Gastroesophageal sphincter (tissue), 4 donors: ENCODE measurements around the gene KLHL11. TPM values are rescaled to one million over a fixed set of nuclear protein-coding genes. Genes with fewer than 3 reads are reported as not detected.

ENCODE experiments used
- ATAC-seq: fragments of 150-250 bp; one replicate; pipeline ENCODE4 v1.9.1; 2016; ENCODE audit warnings: mild to moderate bottlenecking, moderate library complexity
- H3K27ac ChIP-seq, 4 donors: fragments of 200-600 bp; sonication (generic) in 3 of 4; 1 replicate in 3 of 4; 2 replicates in 1 of 4; pipeline ENCODE4 v1.5.1; 2016 to 2019
- H3K27me3 ChIP-seq: fragments of 200-600 bp; sonication (generic); one replicate; pipeline ENCODE4 v1.5.1; 2019
- H3K36me3 ChIP-seq, 2 donors: fragments of 200-600 bp; sonication (generic); one replicate each; pipeline ENCODE4 v1.5.1; 2019; ENCODE audit warnings: control low read depth in 1 of 2
- H3K4me1 ChIP-seq, 3 donors: fragments of 200-600 bp; sonication (generic); 1 replicate in 2 of 3; 2 replicates in 1 of 3; pipeline ENCODE4 v1.5.1; 2016 to 2019; ENCODE audit warnings: control low read depth in 2 of 3
- H3K4me3 ChIP-seq, 2 donors: fragments of 200-600 bp; sonication (generic); one replicate each; pipeline ENCODE4 v1.5.1; 2019; ENCODE audit warnings: mild to moderate bottlenecking in 1 of 2, moderate library complexity in 1 of 2
- H3K9me3 ChIP-seq, 3 donors: fragments of 200-600 bp; sonication (generic); one replicate each; pipeline ENCODE4 v1.5.1; 2017 to 2019; ENCODE audit warnings: control low read depth in 2 of 3
- EP300 ChIP-seq: sonication (generic); formaldehyde crosslinking; IDR thresholded peaks from one replicate; pipeline ENCODE4 v1.6.1; 2017; ENCODE audit warnings: antibody characterized with exemption, mild to moderate bottlenecking
- POLR2A ChIP-seq, 2 donors: fragments of 450-650 bp; IDR thresholded peaks; one replicate each; pipeline ENCODE4 v1.6.1; 2017; ENCODE audit warnings: antibody characterized with exemption in 2 of 2, mild to moderate bottlenecking in 2 of 2, moderate library complexity in 1 of 2
- POLR2AphosphoS5 ChIP-seq: sonication (generic); formaldehyde crosslinking; IDR thresholded peaks from one replicate; pipeline ENCODE4 v1.6.1; 2017; ENCODE audit warnings: antibody characterized with exemption
- WGBS, 2 donors: methylation state at CpG; one replicate each; pipeline ENCODE4 v1.1.5; 2018; ENCODE audit warnings: low coverage in 1 of 2; 5-methylcytosine and 5-hydroxymethylcytosine counted together
- total RNA-seq, 4 donors: library from RNA; depleted of rRNA; stranded (reverse); fragments of >200 nt; gene quantifications; one replicate each; pipeline ENCODE4 v1.1.0, GENCODE V29; 2016
- TF ChIP-seq, protein P1 (sequence below), 4 experiments: fragments of 200-600 bp in 2 of 4; fragments of 450-650 bp in 2 of 4; sonication (generic) in 1 of 4; IDR thresholded peaks; one replicate each; pipeline ENCODE4 v1.5.1; 2017 to 2019; ENCODE audit warnings: antibody characterized with exemption in 4 of 4, mild to moderate bottlenecking in 2 of 4, moderate library complexity in 2 of 4

KLHL11 gene
- total RNA-seq, 4 donors from 2014 or later = 17.5 to 32.7 (median 22.7) TPM

DNA sequence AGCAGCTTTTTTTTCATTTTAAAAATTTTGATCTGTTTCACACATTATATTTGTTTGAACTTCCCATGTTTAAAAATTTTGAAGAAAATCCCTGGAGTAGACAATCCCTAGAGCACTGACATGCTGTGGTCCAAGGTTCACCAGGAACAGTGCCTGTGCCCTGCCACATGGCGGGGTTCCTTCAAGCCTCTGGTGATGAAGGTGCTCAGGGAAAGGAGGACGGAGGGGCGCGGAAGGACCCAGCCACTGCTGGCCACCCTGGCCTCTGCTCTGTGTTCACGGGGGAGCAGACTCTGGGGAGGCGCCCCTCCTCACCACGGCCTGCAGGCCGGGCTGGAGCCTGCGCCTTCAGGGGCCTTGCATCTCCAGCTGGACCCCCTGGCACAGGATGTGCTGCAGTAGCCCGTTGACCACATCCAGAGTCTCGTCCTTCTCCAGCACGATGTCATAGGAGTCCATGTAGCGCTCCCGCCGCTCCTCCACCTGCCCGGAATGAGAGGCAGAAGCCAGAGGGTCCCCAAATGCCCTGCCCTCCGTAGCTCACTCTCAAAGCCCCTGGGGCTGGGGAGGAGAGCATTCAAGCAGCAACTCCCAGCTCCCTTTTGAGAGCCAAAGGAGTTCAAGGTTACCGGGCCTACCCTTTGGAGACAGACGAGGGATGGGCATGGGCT lies 39.9 kb downstream of the KLHL11 start:
- no peaks in the 10 kb centered on the region for H3K9me3 ChIP-seq
- WGBS, 2 donors = 59% methylated on average over 4 of the region's 19 CpGs; no CpG with 5 or more reads in 1 of the 2 donors
- no peak for ATAC-seq
- peaks cover 0 to 66% of the 10 kb centered on the region in 2 donors for H3K36me3 ChIP-seq
- H3K27me3 ChIP-seq = no peaks in the 10 kb centered on the region
- TF ChIP-seq EP300 (no peak), POLR2AphosphoS5 (no peak)
- TF ChIP-seq, protein P1, sequence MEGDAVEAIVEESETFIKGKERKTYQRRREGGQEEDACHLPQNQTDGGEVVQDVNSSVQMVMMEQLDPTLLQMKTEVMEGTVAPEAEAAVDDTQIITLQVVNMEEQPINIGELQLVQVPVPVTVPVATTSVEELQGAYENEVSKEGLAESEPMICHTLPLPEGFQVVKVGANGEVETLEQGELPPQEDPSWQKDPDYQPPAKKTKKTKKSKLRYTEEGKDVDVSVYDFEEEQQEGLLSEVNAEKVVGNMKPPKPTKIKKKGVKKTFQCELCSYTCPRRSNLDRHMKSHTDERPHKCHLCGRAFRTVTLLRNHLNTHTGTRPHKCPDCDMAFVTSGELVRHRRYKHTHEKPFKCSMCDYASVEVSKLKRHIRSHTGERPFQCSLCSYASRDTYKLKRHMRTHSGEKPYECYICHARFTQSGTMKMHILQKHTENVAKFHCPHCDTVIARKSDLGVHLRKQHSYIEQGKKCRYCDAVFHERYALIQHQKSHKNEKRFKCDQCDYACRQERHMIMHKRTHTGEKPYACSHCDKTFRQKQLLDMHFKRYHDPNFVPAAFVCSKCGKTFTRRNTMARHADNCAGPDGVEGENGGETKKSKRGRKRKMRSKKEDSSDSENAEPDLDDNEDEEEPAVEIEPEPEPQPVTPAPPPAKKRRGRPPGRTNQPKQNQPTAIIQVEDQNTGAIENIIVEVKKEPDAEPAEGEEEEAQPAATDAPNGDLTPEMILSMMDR (IDR thresholded peaks at IDR 0.05) = no peak
- H3K27ac ChIP-seq = no peak overlapping the region
- no peak overlapping the region for H3K4me3 ChIP-seq
- peaks cover 0 to 5% (median 0%) of the 10 kb centered on the region in 3 donors for H3K4me1 ChIP-seq

DNA sequence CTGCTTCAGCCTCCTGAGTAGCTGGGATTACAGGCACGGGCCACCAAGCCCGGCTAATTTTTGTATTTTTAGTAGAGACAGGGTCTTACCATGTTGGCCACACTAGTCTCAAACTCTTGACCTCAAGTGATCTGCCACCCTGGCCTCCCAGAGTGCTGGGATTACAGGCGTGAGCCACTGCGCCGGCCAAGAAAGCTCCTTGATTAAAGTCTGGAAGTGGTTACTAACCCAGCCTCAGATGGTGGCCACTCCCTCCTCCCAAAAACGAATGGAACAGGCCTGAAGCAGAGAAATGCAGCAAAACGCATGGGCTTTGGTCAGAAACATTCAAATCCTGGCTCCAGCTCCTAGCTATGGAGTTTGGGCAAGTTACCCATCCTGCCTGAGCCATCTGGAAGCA lies 41.1 kb downstream of the KLHL11 start:
- 73% methylated on average over 4 of the region's 7 CpGs; no CpG with 5 or more reads in 1 of the 2 donors for WGBS, 2 donors
- TF ChIP-seq POLR2AphosphoS5 (no peak), EP300 (no peak), POLR2A (IDR thresholded peaks at IDR 0.05) (no peak)
- TF ChIP-seq, protein P1 (IDR thresholded peaks at IDR 0.05) = no peak
- Histone ChIP-seq H3K27ac (no peak overlapping the region), H3K27me3 (no peaks in the 10 kb centered on the region), H3K36me3 (peaks cover 0 to 53% of the 10 kb centered on the region in 2 donors), H3K4me3 (no peak overlapping the region), H3K4me1 (peaks cover 0 to 5% (median 0%) of the 10 kb centered on the region in 3 donors), H3K9me3 (no peaks in the 10 kb centered on the region)
- ATAC-seq = no peak

DNA sequence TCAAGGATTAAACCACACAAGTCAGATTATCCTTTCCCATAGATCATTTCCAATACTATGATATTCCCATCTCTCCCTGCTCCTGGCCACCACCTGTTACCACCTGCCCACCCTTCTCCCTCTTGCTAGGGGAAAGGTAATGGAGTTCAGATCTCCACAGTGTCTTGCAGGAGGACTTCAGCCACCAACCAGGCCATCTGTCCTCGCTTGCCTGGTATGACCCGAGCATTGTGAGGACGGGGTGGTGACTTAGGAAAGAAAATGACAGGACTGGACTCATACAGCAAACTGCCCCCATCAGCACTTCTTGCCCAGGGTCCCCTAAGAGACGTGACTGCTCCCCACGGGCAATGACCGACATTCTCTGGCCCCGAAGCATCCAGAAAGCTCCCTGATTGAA lies 41.6 kb downstream of the KLHL11 start:
- no peak for TF ChIP-seq EP300
- TF ChIP-seq POLR2AphosphoS5 = no peak
- TF ChIP-seq, protein P1 (IDR thresholded peaks at IDR 0.05) = no peak
- no peak for TF ChIP-seq POLR2A (IDR thresholded peaks at IDR 0.05)

DNA sequence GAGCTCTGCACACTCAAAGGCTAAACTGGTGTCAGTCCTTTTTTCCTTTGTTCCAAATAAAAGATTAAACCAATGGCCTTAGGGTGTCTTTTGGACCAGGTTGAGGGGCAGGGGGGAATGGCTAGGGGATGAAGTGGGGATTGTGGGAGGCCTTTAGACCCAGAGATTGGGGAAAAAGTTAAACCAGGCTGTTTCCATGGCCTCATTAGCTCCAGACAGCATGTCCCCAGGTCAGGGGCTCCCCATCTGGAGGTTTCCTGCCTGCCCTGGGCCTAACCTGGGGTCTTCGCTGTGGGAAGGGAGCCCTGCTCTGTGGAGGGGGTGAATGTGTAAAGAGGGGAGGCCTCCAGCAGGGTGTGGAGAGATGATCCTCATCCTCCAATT lies 42.1 kb downstream of the KLHL11 start:
- Histone ChIP-seq H3K27ac (no peak overlapping the region), H3K36me3 (peaks cover 0 to 48% of the 10 kb centered on the region in 2 donors), H3K4me3 (no peak overlapping the region), H3K4me1 (peaks cover 0 to 5% (median 0%) of the 10 kb centered on the region in 3 donors), H3K27me3 (no peaks in the 10 kb centered on the region), H3K9me3 (no peaks in the 10 kb centered on the region)
- WGBS, 2 donors = 83% methylated on average over 1 of the region's 1 CpG; no CpG with 5 or more reads in 1 of the 2 donors
- TF ChIP-seq POLR2AphosphoS5 (no peak), EP300 (no peak), POLR2A (IDR thresholded peaks at IDR 0.05) (no peak)
- TF ChIP-seq, protein P1 (IDR thresholded peaks at IDR 0.05) = no peak
- ATAC-seq = no peak

More for the DNA sequence above, 41.6 kb downstream of the KLHL11 start:
- ATAC-seq = no peak
- no peak overlapping the region for H3K27ac ChIP-seq
- H3K4me1 ChIP-seq = peaks cover 0 to 5% (median 0%) of the 10 kb centered on the region in 3 donors
- H3K36me3 ChIP-seq = peaks cover 0 to 48% of the 10 kb centered on the region in 2 donors
- H3K4me3 ChIP-seq = no peak overlapping the region
- no peaks in the 10 kb centered on the region for H3K9me3 ChIP-seq
- WGBS, 2 donors = 73 to 74% methylated on average over 6 to 7 of the region's 7 CpGs
- H3K27me3 ChIP-seq = no peaks in the 10 kb centered on the region
